K562 (cell line): Measurements from ENCODE around the gene SCYGR8. TPM values are rescaled to one million over a fixed set of nuclear protein-coding genes. Genes with fewer than 3 reads are reported as not detected.

ENCODE experiments used
- ATAC-seq: fragments of 200-7000 bp; cut with Tn5 transposase; 3 replicates; pipeline ENCODE4 v1.9.1; 2020; ENCODE audit warnings: moderate library complexity
- BruUV-seq: library from RNA; stranded (reverse); fragments of 400-500 nt; replicated peaks from 2 replicates; lab custom pipeline; 2021; lab: Mats Ljungman, UMichigan
- CTCF ChIA-PET: fragments of 300-600 bp; formaldehyde crosslinking; extraction: SDS; loops from one replicate; lab custom pipeline; 2021; ENCODE audit warnings: low intra/inter-chr PET ratio; lab: Yijun Ruan, JAX
- POLR2A ChIA-PET: fragments of 300-600, 350-650 bp; sonication (Branson Sonifier 250); formaldehyde crosslinking; extraction: SDS; loops from one replicate; lab custom pipeline; 2021; ENCODE audit warnings: antibody characterized with exemption, inconsistent platforms; lab: Yijun Ruan, JAX
- DNase-seq, 4 experiments: peaks; one replicate each; pipeline versions ENCODE4 v3.0.0 to v3.0.0-alpha.2; 2011 to 2018; ENCODE audit warnings: low spot score in 3 of 4, mixed read lengths in 3 of 4; ENCODE audit errors: extremely low read depth in 1 of 4
- FAIRE-seq: peaks from 2 replicates; lab custom pipeline; 2011; peaks lifted over from hg19 to GRCh38; lab: Jason Lieb, UNC
- H2AFZ ChIP-seq: 2 replicates; pipeline ENCODE4 v1.6.0; 2011; ENCODE audit warnings: low read depth, low read length, control low read depth, inconsistent platforms
- H3K27ac ChIP-seq: fragments of 200-600 bp; 3 replicates; pipeline ENCODE4 v1.8.0; 2011; ENCODE audit warnings: low read depth, mild to moderate bottlenecking, control low read depth, inconsistent platforms, low read length, moderate library complexity, mixed read lengths; ENCODE audit errors: extremely low read depth
- H3K27me3 ChIP-seq, 2 experiments: fragments of 300-600 bp in 1 of 2; 2 replicates in 1 of 2; 3 replicates in 1 of 2; pipeline versions ENCODE4 v1.6.0 to v1.8.0; 2011; ENCODE audit warnings: inconsistent platforms in 2 of 2, low read length in 2 of 2, mild to moderate bottlenecking in 1 of 2, mixed read lengths in 1 of 2, moderate library complexity in 1 of 2; ENCODE audit not compliant: control insufficient read depth in 2 of 2, insufficient read depth in 2 of 2
- H3K36me3 ChIP-seq: fragments of 300-600 bp; 3 replicates; pipeline ENCODE4 v1.8.0; 2011; ENCODE audit warnings: mild to moderate bottlenecking, low read length, inconsistent platforms; ENCODE audit not compliant: control insufficient read depth, insufficient read depth
- H3K4me1 ChIP-seq, 2 experiments: fragments of 200-600 bp in 1 of 2; replicated peaks in 1 of 2; 2 replicates in 1 of 2; 3 replicates in 1 of 2; pipeline versions ENCODE4 v1.5.1 to v1.8.0; 2011; ENCODE audit warnings: inconsistent platforms in 2 of 2, low read length in 2 of 2, mild to moderate bottlenecking in 1 of 2, mixed read lengths in 1 of 2, moderate library complexity in 1 of 2; ENCODE audit not compliant: control insufficient read depth in 2 of 2, insufficient read depth in 2 of 2
- H3K4me2 ChIP-seq: 2 replicates; pipeline ENCODE4 v1.6.1; 2011; ENCODE audit warnings: low read length, control low read depth, inconsistent platforms, mixed read lengths; ENCODE audit not compliant: insufficient read depth
- H3K4me3 ChIP-seq: fragments of 200-600 bp; sonication (generic), shearing (Covaris generic); 2 replicates; pipeline ENCODE4 v1.5.1; 2016; ENCODE audit warnings: control low read depth, inconsistent platforms
- H3K79me2 ChIP-seq: fragments of 200-600 bp; 3 replicates; pipeline ENCODE4 v1.8.0; 2011; ENCODE audit warnings: low read length, inconsistent platforms; ENCODE audit not compliant: control insufficient read depth, insufficient read depth
- H3K9ac ChIP-seq, 2 experiments: 2 replicates each; pipeline versions ENCODE4 v1.6.0 to v1.6.1; 2011; ENCODE audit warnings: low read depth in 2 of 2, low read length in 2 of 2, control low read depth in 1 of 2, inconsistent platforms in 1 of 2, mild to moderate bottlenecking in 1 of 2, mixed read lengths in 1 of 2; ENCODE audit not compliant: insufficient read depth in 1 of 2
- H3K9me1 ChIP-seq: one replicate; pipeline ENCODE4 v1.6.0; 2011; ENCODE audit warnings: inconsistent platforms, mild to moderate bottlenecking, low read length, moderate library complexity; ENCODE audit not compliant: control insufficient read depth, insufficient read depth
- H3K9me3 ChIP-seq: replicated peaks from 2 replicates; pipeline ENCODE4 v1.5.1; 2011; ENCODE audit warnings: low read depth, low read length, inconsistent platforms; ENCODE audit not compliant: control insufficient read depth, insufficient read depth
- H4K20me1 ChIP-seq: replicated peaks from 2 replicates; pipeline ENCODE4 v1.6.1; 2011; ENCODE audit warnings: low read length, inconsistent platforms, mixed read lengths; ENCODE audit not compliant: control insufficient read depth, insufficient read depth
- ILF3 ChIP-seq: fragments of 450-650 bp; IDR thresholded peaks from 2 replicates; pipeline ENCODE4 v1.6.1; 2018; ENCODE audit warnings: antibody characterized with exemption, mild to moderate bottlenecking, moderate library complexity, borderline replicate concordance
- MAFF ChIP-seq: IDR thresholded peaks from 2 replicates; pipeline ENCODE4 v1.6.1; 2012; ENCODE audit warnings: low read length, improper control_type of control experiment
- RAD21 ChIP-seq, 2 experiments: fragments of 250-450 bp in 1 of 2; fragments of 450-650 bp in 1 of 2; sonication (Bioruptor Pico) in 1 of 2; formaldehyde crosslinking in 1 of 2; IDR thresholded peaks in 1 of 2; conservative IDR thresholded peaks in 1 of 2; 2 replicates each; pipeline versions ENCODE4 v1.4.0 to v1.8.0; 2020 to 2022; ENCODE audit warnings: mild to moderate bottlenecking in 2 of 2, moderate library complexity in 1 of 2
- SMAD4 ChIP-seq: fragments of 250-450 bp; sonication (Bioruptor Pico); conservative IDR thresholded peaks from 2 replicates; pipeline ENCODE4 v1.8.0; 2021; ENCODE audit warnings: inconsistent platforms, mild to moderate bottlenecking, moderate library complexity
- STAG1 ChIP-seq: sonication (generic); formaldehyde crosslinking; IDR thresholded peaks from 2 replicates; pipeline ENCODE4 v1.5.0; 2020; ENCODE audit warnings: missing genetic modification reagents, borderline replicate concordance
- YY1 ChIP-seq, 3 experiments: IDR thresholded peaks; 2 replicates each; pipeline ENCODE4 v1.6.1; 2011; ENCODE audit warnings: low read length in 2 of 3, mild to moderate bottlenecking in 2 of 3, moderate library complexity in 2 of 3, borderline replicate concordance in 1 of 3, control low read depth in 1 of 3, low read depth in 1 of 3; ENCODE audit not compliant: insufficient read depth in 3 of 3, insufficient replicate concordance in 2 of 3, control insufficient read depth in 1 of 3, insufficient read length in 1 of 3; ENCODE audit errors: extremely low read depth in 1 of 3
- ZFP1 ChIP-seq: fragments of 450-650 bp; formaldehyde crosslinking; IDR thresholded peaks from 2 replicates; pipeline ENCODE4 v1.4.0; 2020; ENCODE audit warnings: mild to moderate bottlenecking, mixed read lengths
- ZNF347 ChIP-seq: fragments of 450-650 bp; formaldehyde crosslinking; IDR thresholded peaks from 2 replicates; pipeline ENCODE4 v1.4.0; 2020; ENCODE audit warnings: low read depth, mild to moderate bottlenecking, moderate library complexity
- WGBS: fragments of 100-300 bp; shearing (Covaris generic); methylation state at CpG from one replicate; pipeline ENCODE4 v1.1.6; 2016; ENCODE audit warnings: low coverage, mixed read lengths; ENCODE audit not compliant: insufficient coverage; ENCODE audit errors: missing lambda C conversion rate; 5-methylcytosine and 5-hydroxymethylcytosine counted together
- in situ Hi-C: fragments of 300-500 bp; cut with MboI; formaldehyde crosslinking; loops from 4 replicates; pipeline ENCODE4 v1.15.0; 2018; ENCODE audit warnings: inconsistent platforms, mixed read lengths
- intact Hi-C: fragments of 100-400 bp; cut with micrococcal nuclease; formaldehyde crosslinking; loops from 2 replicates; pipeline ENCODE4 v1.14.2; 2022
- polyA plus RNA-seq, 8 experiments: library from polyadenylated mRNA; depleted of rRNA in 4 of 8; stranded (reverse) in 5 of 8; unstranded in 3 of 8; fragments of >200 nt; fragmentation: Nextera tagmentation in 2 of 8; fragmentation: Illumina TruSeq in 1 of 8; extraction: Ambion mirVana in 2 of 8; extraction: Trizol in 1 of 8; gene quantifications; 2 replicates each; pipeline versions ENCODE4 v1.2.1 to v1.2.3, GENCODE V29; 2011 to 2014; ENCODE audit warnings: inconsistent platforms in 1 of 8, missing spikeins in 1 of 8
- total RNA-seq, 7 experiments: library from RNA; depleted of rRNA in 6 of 7; stranded (reverse); fragments of >200 nt in 6 of 7; fragmentation: Illumina TruSeq in 2 of 7; extraction: Trizol in 2 of 7; gene quantifications; 2 replicates each; pipeline versions ENCODE4 v1.2.1 to v1.2.3, GENCODE V29; 2011 to 2021; ENCODE audit warnings: low replicate concordance in 1 of 7
- TF ChIP-seq, protein P1 (sequence below): fragments of 250-450 bp; sonication (Bioruptor Pico); IDR thresholded peaks from 2 replicates; pipeline ENCODE4 v1.8.0; 2022; ENCODE audit warnings: moderate library complexity, mild to moderate bottlenecking, inconsistent platforms
- TF ChIP-seq, protein P2 (sequence below): fragments of 250-450 bp; sonication (Bioruptor Pico); IDR thresholded peaks from 2 replicates; pipeline ENCODE4 v1.4.0; 2020
- TF ChIP-seq, protein P3 (sequence below): fragments of 450-650 bp; conservative IDR thresholded peaks from 2 replicates; pipeline ENCODE4 v1.6.1; 2016; ENCODE audit warnings: missing genetic modification characterization, low read depth, mild to moderate bottlenecking, control low read depth, missing compliant biosample characterization

SCYGR8 gene
- total and polyA plus RNA-seq, 9 of the 15 experiments (the other 6 are each of a cell fraction or from before 2014, with no cell fraction given) = not detected

- peak; percentile 73 for FAIRE-seq
- 0% methylated on average over 9 of the region's 11 CpGs for WGBS
- TF ChIP-seq YY1 (IDR thresholded peaks at IDR 0.05; ENCODE audit: borderline replicate concordance in 1 of 3, control insufficient read depth in 1 of 3, extremely low read depth in 1 of 3, insufficient read depth in 3 of 3, insufficient read length in 1 of 3, insufficient replicate concordance in 2 of 3, low read depth in 1 of 3, low read length in 2 of 3) (peak in 1 of 3 experiments; percentile 12), ZNF347 (CRISPR knock-in tag) (no peak), ZFP1 (no peak), MAFF (no peak), SMAD4 (CRISPR knock-in tag) (no peak), ILF3 (no peak), STAG1 (CRISPR knock-in tag) (peak; percentile 77; the same call in 1 of the 2 replicates), RAD21 (CRISPR knock-in tag; conservative IDR thresholded peaks at IDR 0.05 in 1 of 2, IDR thresholded peaks at IDR 0.05 in 1 of 2) (peak; percentile 80 to 82)
- TF ChIP-seq, protein P1, sequence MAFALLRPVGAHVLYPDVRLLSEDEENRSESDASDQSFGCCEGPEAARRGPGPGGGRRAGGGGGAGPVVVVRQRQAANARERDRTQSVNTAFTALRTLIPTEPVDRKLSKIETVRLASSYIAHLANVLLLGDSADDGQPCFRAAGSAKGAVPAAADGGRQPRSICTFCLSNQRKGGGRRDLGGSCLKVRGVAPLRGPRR = no peak
- TF ChIP-seq, protein P2, sequence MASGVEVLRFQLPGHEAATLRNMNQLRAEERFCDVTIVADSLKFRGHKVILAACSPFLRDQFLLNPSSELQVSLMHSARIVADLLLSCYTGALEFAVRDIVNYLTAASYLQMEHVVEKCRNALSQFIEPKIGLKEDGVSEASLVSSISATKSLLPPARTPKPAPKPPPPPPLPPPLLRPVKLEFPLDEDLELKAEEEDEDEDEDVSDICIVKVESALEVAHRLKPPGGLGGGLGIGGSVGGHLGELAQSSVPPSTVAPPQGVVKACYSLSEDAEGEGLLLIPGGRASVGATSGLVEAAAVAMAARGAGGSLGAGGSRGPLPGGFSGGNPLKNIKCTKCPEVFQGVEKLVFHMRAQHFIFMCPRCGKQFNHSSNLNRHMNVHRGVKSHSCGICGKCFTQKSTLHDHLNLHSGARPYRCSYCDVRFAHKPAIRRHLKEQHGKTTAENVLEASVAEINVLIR = no peak
- TF ChIP-seq, protein P3, sequence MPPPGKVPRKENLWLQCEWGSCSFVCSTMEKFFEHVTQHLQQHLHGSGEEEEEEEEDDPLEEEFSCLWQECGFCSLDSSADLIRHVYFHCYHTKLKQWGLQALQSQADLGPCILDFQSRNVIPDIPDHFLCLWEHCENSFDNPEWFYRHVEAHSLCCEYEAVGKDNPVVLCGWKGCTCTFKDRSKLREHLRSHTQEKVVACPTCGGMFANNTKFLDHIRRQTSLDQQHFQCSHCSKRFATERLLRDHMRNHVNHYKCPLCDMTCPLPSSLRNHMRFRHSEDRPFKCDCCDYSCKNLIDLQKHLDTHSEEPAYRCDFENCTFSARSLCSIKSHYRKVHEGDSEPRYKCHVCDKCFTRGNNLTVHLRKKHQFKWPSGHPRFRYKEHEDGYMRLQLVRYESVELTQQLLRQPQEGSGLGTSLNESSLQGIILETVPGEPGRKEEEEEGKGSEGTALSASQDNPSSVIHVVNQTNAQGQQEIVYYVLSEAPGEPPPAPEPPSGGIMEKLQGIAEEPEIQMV (tag) = no peak
Observed at GRCh38 chr2:227766373-227766883, 20.7 kb downstream of the SCYGR8 start.

More at GRCh38 chr2:227766373-227766883, 20.7 kb downstream of the SCYGR8 start:
- Histone ChIP-seq H3K4me2 (no peak overlapping the region), H3K4me3 (no peak overlapping the region), H3K9me3 (no peaks in the 10 kb centered on the region), H3K27ac (no peak overlapping the region), H3K36me3 (no peaks in the 10 kb centered on the region), H3K79me2 (no peaks in the 10 kb centered on the region), H3K9ac (no peak overlapping the region), H4K20me1 (no peaks in the 10 kb centered on the region), H2AFZ (no peak overlapping the region), H3K9me1 (no peaks in the 10 kb centered on the region), H3K27me3 (peaks cover 0 to 10% of the 10 kb centered on the region in 2 experiments; a peak in 2 of 5 replicates), H3K4me1 (peaks cover 0 to 4% of the 10 kb centered on the region in 2 experiments; a peak in 1 of 5 replicates)
- ChIA-PET CTCF (interaction anchor here (0.7 to 2.1 kb wide), 4 partner anchors 287 to 637 kb away, joined by 4 to 10 read pairs (median 7); no protein-coding TSS in a partner anchor), POLR2A (no interaction called here)
- intact Hi-C loops = loop anchor here (1.0 to 5.0 kb wide), 6 partner anchors 108 to 733 kb away; no protein-coding TSS in a partner anchor
- no TSS peak for BruUV-seq
- in situ Hi-C loops = loop anchor here (10.0 kb wide), 1 partner anchor 362 kb away; no protein-coding TSS in a partner anchor
- ATAC-seq (peak; percentile 98), DNase-seq (peak; percentile 57 to 64 (median 59))
